ENCODE measurements around the gene RHOH.

DNA sequence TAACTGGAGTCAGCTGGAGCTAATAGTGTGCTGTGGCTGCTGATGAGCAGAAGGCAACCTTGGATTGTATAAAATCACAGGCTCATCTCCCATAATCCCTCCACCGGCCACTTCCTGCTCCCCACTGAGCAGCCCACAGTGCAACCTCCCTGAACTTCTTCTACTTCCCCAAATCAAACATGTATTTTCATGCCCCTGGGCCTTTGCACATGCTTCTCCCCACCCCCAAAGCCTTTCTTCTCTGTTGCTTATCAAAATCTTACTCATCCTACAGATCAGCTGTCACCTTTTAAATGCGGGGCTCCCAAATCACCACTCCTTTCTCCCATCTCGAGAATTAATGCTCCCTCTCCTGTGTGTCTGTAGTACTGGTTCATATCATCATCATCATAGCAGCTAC, 35.8 kb downstream of the RHOH start:
- TF ChIP-seq, protein P1, sequence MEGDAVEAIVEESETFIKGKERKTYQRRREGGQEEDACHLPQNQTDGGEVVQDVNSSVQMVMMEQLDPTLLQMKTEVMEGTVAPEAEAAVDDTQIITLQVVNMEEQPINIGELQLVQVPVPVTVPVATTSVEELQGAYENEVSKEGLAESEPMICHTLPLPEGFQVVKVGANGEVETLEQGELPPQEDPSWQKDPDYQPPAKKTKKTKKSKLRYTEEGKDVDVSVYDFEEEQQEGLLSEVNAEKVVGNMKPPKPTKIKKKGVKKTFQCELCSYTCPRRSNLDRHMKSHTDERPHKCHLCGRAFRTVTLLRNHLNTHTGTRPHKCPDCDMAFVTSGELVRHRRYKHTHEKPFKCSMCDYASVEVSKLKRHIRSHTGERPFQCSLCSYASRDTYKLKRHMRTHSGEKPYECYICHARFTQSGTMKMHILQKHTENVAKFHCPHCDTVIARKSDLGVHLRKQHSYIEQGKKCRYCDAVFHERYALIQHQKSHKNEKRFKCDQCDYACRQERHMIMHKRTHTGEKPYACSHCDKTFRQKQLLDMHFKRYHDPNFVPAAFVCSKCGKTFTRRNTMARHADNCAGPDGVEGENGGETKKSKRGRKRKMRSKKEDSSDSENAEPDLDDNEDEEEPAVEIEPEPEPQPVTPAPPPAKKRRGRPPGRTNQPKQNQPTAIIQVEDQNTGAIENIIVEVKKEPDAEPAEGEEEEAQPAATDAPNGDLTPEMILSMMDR (IDR thresholded peaks at IDR 0.05; ENCODE audit: low read length), result no peak
- no peak for TF ChIP-seq EZH2 (IDR thresholded peaks at IDR 0.05; ENCODE audit: borderline replicate concordance, low read length)
